HG03432 (cell line): ENCODE results near the gene NPBWR2.
A peak's percentile ranks its signal among the peaks of the same experiment; 100 is the strongest.
"Not testable (repeated sequence)": the region's sequence is repeated elsewhere in the genome, so short reads cannot be mapped to it uniquely, and the experiment has no call there.

Experiments used
- ATAC-seq: cut with Tn5 transposase; IDR thresholded peaks from one replicate; pipeline ENCODE4 v1.9.1; 2021; ENCODE audit warnings: mild to moderate bottlenecking, moderate library complexity; ENCODE audit not compliant: unreplicated experiment

Gene NPBWR2

DNA sequence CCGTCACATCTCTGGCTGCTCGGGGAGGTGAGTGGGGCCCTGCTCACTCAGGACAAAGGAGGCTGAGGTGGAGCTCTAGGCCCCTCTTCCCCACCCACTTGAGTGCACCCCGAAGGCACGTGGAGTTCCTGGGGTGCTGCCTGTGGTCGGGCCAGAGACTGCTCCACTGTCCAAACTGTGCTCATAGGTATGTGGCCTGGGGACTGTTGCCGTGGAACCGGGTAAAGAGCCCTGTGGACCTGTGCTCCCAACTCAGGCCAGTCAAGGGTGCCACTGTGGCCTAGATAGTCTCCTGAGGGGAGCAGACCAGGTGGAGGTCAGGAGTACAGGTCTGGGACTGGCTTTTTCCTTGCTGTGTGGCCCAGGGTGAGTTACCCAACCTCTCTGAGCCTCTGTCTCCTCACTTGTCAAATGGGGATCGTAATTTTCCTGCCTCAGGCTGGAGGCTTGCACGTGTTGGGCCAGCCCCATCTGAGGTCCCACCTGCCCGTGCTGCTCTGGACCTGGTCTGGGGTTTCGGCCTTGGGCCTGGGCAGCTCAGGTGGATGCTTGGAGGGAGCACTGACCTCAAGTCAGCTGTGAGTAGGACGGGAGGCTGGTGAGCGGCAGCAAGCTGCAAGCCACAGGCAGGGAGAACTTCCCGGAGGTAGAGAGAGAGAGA lies 12.4 kb upstream of the NPBWR2 start:
- ATAC-seq, result peak; percentile 10

DNA sequence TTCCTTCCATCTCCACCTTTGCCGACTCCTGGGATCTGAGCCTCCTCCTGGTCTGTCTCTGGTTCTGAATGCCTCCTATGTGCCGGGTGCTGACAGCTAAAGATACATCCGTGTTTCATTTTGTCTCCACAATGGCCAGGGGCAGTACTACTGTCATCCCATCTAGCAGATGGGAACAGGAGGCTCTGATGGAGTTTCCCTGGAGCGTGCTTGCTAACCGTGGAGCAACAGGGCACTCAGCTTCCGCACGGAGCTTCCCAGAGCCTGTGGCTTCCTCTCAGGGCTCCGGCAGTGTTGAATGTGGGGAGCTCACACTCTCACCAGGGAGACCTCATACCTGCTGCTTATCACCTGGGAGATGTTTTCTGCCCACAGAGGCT lies 11.9 kb upstream of the NPBWR2 start:
- no peak for ATAC-seq

DNA sequence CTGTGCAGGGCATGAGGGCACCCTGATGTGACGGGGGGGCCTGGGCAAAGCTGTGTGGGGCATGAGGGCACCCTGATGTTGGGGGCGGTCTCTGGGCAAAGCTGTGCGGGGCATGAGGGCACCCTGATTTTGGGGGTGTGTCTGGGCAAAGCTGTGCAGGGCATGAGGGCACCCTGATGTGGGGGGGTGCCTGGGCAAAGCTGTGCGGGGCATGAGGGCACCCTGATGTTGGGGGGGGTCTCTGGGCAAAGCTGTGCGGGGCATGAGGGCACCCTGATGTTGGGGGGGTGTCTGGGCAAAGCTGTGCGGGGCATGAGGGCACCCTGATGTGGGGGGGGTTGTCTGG lies 10.0 kb upstream of the NPBWR2 start:
- not testable (repeated sequence) for ATAC-seq

DNA sequence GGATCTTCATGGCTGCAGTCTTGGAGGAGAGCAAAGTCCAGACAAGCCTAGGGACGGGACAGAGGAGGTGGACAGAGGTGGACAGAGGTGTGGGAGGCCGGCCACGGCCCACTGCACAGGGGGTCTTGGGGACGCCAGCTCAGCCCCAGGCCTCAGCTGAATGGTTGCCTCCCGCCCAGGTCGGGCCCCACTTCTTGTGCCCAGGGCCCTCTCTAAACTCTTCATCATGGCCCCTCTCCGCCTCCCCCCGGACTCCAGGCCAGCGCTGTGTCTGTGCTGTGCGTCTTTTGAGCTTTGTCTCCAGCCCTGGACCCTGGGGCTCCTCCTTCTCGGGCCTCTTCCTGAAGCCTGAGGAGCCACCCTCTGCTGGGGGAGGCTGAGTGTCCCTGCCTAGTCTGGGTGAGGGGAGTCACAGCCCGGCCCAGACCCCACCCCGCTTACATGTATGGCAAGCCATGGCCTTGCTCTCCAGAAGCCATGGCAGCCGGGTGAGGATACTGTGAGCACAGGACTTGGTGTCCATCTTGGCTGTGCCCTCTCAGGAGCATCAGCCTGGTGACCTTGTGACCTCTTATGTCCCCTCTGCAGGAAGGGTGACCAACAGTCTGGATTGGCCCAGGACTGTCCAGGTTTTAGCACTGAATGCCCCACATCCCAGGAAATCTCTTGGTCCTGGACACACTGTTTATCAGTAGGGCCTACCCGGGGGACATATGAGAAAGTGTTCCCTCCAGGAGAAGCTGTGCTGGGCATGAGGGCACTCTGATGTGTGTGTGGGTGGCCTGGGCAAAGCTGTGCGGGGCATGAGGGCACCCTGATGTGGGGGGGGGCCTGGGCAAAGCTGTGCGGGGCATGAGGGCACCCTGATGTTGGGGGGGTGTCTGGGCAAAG lies 9.4 kb upstream of the NPBWR2 start:
- ATAC-seq, result no peak

DNA sequence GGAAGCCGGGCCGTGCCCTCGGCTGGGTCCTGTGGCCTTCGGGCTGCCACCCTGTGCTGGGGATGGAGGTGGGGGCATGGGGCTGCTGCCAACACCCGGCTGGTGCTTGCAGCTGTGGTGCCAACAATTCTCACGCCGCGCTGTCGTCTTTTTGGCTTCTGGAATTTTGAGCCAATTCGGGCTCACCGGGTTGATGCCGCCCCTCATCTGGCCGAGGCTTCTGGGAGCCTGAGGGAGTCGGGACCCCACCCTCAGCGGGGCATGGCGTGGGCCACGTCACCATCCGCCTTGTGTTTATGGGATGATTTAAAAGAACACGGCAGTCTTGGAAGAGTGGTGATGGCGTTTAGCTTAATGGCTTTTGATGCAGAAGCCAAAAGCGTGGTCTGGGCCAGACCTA lies 8.7 kb upstream of the NPBWR2 start:
- ATAC-seq, result no peak

DNA sequence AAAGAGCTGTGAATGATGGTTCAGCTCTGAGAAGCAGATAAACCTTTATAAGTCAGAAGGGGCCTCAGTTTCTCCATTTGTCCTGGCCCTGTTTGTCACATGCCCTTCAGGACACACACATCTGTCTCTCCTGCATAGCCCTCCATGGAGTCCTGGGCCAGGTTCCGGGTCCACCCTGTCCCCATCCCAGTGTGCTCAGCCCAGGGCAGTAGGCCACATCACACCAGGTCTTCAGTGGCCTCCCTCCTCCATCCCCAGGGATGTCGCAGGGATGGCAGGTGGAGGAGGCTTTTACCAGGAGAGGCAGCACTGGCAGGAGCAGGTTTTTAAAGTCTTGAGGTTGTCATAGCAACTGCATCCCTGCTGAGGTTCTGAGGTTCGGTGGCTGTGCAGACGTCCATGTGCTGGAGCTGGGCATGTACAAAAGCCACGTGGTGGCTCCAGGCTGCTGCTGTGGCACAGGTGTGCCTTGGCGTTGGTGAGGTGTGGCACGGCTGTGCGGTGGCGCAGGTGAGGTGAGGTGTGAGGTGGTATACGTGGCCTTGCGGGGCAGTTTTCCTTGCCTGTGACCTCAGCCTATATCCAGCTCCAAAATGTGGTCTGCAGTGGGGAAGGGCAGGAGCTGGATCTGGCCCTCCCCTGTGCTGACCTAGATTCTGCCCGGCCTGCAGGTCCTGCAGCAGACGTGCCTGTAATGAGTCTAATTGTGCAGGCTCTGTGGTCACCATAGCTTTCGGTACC lies 8.0 kb upstream of the NPBWR2 start:
- no peak for ATAC-seq

DNA sequence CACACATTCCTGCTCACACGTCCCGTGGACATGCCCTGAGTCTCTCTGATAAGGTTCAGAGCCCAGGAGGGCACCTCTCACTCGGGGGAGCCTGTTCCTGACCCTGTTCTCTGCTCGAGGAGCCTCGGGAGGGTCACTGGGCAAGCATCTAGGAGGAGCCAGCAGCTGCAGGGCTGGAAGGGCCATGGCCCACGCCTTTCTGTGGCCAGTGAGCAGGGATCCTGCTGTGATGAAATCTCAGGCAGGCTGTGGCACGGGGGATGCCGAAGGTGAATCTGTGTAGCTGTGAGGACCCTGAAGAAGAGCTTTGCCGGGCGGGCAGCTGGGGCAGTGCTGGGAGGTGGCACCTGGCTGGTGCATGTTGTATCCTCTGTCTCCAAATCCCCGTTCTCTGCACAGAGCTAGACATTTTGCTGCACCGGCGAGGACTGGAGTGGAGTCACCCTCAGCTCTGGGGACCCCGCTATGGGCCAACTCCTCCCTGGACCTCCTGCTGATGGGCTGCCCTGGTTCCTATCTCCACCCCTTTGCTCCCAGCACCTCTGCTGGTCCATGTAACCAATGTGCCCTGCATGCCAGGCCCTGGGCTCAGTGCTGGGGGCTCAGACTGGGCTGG lies 7.1 kb upstream of the NPBWR2 start:
- ATAC-seq, result no peak

DNA sequence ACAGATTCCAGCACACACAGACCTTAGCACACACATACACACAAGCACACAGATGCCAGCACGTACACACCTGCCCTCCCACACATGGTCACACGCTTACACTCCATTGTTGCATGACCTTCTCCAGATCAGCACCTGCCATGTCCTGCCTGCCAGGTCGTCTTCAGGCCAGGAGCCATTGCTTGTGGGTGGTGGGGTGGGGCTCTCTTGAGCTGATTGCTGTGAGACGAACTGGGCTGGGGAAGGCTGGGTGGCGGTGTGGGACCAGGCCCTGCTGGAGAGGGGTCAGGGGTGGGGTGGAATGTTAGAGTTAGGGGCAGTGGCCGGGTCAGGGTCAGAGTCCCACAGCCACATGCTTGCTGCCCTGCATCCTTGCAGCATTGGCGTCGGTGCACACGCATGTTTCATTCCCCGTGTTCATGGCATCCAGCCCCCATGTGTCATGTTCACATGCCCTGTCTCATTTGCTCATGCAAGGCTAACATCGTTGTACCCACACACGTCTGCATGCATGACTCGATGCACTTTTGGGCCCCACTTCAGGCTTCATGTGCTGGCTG lies 6.5 kb upstream of the NPBWR2 start:
- ATAC-seq, result no peak

DNA sequence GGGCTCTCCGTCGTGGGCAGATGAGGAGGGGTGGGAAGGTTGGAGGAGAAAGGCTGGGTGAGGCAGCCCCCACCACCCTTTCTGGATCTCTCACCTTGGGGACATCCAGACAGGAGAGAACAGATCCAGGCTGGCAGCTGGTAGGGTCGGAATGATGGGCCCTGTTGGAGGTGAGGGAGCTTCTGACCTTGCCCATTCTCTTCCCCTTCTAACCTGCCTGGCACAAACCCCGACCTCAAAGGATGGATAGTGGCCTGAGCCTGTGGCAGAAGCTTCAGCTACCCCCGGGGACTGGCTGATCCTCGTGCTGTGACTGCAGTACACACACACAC lies 6.0 kb upstream of the NPBWR2 start:
- ATAC-seq, result no peak

DNA sequence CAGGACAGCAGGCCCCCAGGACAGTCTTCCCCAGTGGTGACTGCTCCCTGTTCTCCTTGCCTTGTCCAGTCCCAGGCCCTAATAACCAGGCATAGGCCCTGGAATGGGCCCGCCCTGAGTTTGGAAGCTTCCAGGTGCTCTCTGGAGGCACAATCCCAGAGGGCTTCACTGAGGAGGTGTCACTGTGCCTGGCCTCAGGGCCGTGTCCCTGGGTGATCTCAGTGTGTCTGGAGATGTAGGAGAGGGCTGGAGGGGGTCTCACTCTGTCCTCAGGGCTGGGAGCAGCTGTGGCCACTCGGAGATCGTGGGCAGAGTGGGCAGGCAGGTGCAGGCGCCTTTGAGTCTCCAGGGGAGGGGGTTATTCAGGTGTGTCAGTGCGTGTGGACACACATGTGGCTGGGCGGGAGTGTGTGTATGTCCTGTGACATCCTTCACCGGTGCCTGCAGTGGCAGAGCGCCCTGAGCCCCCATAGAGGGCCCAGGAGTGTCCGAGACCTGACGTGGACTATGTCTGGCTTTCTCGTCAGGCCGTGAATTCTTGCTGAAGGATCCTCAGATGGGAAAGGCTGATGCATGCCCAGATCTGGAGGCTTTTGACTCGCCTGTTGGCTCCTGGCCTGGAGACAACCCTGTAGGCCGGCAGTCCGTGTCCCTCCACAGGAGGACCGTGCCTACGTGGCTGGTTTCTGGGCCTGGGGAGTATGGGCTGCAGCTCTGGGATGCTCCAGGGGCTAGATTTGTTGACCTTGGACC lies 5.5 kb upstream of the NPBWR2 start:
- ATAC-seq, result no peak

DNA sequence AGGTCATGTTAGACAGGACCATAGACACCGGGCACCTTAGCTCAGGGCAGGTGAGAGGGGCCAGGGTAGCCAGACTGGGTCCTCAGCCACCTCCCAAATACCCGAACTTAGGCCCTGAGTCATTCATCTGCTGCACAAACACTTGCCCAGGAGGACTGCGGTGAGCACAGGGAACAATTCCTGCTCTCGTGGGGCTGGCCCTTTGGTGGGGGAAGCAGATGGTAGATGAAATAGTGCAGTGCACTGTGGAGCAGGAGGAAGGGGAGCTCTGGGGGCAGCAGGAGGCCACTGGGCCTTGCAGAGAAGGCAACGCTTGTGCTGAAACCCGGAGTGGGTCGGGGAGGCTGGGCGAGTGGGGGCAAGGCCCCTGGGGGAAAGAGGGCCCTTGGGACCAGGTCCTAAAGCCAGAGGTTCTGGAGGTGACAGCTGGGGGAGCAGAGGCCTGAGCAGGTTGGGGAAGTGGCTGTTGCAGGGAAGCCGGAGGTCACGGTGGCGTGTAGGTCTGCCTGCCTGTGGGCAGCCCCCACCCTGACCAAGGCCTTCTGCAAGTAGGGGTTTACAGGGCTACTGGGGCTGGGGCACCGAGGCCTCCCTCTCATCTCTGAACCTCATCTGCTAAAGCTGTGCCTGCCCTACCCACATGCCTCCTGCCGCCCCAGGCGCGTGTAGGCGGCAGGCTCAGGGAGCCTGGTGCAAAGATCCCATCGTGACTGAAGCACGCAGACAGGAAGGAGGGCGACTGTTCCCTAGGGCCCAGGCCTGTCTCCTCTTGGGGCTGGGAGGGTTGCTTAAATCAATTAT lies 4.7 kb upstream of the NPBWR2 start:
- no peak for ATAC-seq

DNA sequence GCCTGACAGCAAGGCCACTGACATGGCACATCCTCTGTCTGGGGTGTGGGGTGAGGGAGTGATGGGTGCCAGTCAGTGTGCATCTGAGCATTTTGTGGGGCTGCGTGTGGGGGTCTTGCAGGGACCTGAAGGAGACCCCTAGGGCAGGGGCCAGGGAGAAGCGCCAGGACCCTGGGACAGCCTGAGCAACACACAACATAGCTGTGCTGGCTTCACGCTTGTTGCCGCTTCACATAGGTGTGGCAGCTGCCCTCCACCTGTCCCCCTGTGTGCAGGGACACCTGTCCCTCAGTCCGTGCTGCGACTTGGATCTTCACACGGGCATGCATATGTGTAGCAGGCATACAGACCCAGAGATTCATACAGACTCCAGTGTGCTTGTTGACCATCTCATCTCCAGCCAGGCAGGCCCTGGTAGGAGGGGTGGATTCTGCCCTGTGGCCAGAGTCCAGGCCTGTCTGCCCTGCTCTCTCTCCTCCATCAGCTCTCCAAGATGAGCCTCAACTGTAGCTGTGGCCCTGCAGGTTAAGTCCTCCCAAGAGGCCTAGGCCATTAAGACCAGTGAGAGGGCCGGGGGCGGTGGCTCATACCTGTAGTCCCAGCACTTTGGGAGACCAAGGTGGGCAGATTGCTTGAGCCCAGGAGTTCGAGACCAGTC lies 3.2 kb upstream of the NPBWR2 start:
- ATAC-seq, result no peak

DNA sequence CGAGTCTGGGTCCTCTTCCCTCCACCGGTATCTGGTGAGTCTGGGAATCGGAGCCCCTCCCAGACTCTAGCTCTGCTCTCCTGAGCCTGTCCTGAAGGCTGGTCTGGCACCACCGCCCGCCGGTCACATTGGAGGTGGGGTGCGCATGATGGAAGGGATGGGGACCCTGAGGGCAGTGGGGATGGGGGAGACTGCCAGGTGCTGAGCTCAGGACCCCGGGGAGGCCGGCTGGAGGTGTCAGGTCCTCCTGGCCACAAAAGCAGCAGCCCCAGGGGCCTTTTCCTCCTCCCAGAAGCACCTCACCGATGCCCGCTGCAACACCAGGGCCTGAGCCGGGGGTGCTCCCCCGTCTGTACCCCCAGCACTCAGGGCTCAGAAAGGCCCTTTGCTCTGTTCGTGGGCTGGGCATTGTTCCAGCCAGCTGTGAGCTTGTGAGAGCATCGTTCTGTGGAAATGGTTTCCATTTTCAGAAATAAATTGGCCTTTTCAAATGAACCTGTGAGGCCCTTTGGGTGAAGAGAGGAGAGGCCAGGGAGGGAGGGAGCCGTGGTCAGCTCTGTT lies 2.5 kb upstream of the NPBWR2 start:
- ATAC-seq, result no peak

DNA sequence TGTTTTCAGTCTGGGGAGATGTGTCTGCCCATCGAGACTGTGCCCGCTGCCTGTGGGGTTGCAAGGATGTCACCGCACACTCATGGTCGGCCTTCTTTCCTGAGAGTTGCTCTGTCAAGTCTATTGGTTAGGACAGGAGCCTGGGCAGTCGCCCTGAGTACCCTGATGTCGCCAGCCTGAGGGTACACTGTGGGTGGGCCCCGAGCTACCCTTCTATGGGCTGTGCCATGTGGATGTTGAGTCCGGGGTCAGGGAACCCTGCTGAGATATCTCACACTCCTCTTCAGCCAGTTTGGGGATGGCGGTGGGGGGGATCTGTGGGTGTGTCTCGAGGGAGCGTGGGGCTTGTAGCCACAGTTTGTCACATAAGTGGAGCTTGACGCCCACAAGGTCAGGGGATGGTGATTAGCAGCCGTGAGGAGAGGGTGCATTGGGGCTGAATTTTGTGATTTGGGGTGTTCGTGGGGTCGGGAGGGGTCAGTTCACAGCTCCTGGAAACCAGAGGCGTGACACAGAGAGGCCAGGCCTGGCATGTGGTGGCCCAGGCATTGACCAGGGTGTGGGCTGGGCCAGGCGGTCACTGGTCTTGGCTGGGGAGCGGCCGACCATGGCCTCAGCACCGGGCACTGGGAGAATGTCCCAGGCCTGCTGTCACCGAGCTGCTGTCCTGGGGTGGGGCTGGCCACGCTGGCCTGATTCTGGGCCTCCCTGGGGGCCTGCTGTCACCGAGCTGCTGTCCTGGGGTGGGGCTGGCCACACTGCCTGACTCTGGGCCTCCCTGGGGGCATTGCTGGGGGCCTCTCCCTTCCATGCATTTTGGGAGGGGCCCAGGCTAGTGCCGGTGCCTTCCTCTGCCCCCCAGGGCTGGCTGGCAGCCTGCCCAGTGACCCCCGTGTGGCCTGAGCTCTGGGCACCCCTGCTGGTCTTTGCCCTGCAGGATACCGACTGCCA lies 1.6 kb upstream of the NPBWR2 start:
- no peak for ATAC-seq

DNA sequence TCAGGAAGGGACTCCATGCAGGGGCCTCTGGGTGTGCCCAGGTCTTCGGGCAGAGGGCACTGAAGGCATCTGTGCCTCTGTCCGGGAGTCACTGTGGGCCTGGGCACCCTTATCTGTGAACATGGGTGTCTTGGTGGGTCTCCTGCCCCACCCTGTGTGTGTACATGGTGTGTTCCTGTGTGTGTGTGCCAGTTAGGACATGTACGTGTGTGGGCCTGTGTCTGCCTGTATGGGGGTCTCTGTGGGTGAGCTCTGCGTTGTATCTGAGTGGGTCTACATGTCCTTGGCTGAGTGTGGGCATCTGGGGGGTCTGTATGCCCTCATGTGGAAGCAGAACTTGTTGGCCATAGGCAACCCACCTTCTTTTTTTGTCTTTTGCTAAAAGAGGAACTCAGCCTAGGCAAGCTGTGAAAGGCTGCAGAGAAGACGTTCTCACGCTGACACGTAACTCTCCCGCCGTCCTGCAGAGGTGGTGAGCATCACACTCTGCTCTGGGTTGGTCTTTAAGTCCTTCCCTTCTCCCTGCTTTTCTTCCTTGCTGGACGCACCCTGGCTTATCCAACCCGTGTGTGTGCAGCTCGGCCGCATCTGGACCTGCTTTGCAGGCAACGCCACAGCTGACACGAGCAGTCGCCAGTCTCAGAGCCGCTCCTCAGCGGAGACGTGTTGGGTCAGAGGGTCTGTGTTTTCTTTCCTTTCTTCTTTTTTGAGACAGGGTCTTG lies 532 bp upstream of the NPBWR2 start:
- ATAC-seq, result no peak

DNA sequence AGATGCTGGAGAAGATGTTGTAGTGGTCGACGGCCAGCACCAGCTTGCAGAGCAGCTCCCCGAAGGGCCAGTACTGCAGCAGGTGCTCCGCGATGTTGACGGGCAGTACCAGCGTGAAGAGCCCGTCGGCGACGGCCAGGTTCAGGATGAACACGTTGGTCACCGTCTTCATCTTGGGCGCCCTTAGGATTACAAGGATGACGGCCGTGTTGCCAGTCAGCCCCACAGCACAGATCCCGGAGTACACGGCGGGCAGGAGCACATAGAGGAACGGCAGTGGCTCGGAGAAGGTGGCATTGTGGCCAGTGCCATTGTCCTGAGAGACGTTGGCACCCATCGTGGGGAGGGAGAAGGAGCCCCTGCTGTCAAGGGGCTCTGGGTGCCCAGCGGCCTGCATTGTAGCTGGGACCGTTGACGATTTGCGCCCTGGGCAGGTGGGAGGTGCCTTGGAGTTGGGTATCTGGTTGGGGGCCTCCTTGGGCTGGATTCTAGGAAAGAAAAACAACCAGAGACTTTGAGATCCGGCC lies 867 bp downstream of the NPBWR2 start:
- ATAC-seq, result no peak

DNA sequence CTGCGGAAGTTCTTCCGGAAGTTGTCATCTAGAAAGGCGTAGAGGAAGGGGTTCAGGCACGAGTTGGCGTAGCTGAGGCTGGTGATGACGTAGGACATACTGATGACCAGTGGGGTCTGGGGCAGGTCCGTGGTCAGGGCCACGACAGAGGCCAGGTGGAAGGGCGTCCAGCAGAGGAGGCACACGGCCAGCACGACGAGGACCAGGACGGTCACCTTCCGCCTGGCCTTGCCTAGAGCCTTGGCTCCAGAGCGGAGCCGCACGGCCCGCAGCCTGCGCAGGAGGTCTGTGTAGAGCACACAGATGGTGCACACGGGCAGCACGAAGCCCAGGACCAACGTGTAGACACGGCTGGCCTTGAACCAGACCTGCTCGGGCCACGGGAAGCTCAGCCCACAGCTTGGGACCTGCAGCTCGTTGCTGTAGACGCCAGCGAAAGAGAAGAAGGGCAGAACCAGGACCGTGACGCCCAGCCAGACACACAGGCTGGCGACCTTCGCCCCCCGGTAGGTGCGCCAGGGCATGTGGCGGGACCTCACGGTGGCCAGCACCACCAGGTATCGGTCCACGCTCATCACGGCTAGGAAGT lies 1.4 kb downstream of the NPBWR2 start:
- ATAC-seq, result no peak
